HG02973 (cell line): ENCODE measurements around the gene ASAP2.

Experiments used
- ATAC-seq: cut with Tn5 transposase; IDR thresholded peaks from one replicate; pipeline ENCODE4 v1.9.1; 2021; ENCODE audit warnings: moderate library complexity; ENCODE audit not compliant: unreplicated experiment

ASAP2 gene

GRCh38 chr2:9374071-9374730 is 167.6 kb downstream of the ASAP2 start:
- ATAC-seq: no peak

DNA sequence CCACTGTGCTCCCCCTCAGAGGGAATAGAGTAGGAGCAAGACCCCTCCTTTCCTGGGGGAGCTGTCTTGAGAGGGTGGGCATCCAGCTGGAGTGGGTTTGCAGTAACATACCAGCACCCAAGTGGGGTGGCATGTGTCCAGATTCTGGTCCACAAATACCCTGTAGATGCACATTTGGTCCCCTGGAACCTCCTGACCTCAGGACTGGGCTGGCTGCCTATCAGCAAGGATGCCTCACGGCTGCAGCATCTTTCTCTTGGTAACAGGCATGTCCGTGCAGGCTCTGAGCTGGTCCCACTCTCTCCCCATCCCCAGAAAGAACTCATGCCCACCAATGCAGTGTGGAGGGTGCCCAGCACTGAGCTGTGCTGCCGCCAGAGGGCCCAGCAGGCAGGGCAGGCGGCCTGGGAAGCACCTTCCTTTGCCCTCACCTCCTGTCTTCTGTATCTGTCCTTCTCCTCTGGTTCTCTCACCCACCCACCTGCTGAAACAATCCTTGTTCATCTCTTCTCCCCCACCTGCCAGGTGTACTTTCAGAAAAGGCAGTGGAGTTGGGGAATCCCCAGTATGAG is 169.3 kb downstream of the ASAP2 start:
- no peak for ATAC-seq

DNA sequence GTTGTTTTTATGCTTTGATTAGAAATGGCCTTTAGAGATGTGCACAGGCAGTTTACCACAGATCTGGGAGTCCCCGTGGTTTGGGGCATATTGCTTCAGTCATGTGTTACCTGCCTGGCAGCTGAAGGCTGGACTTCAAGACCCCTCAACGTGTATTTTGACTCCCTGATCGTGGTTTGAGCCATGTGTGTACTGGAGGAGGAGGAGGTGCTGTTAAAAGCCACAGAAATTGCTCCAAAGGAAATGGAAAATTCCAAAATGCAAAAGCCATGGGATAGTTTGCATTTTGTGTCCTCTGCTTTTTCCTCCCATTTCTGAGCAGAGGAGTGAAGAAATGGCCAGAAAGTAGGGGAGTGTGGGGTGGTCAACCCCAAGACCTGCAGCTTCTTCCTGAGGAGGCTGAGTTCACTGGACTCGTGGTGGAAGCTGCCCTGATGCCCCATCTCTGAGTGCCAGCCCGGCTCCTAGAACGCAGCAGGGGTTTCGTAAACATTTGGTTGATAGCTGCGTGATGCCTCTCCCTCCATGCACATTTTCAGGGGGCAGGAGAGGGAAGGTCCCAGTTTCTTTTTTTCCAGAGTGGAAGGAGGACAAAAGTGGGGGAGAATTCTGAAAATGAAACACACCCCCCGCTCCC is 171.0 kb downstream of the ASAP2 start:
- no peak for ATAC-seq

DNA sequence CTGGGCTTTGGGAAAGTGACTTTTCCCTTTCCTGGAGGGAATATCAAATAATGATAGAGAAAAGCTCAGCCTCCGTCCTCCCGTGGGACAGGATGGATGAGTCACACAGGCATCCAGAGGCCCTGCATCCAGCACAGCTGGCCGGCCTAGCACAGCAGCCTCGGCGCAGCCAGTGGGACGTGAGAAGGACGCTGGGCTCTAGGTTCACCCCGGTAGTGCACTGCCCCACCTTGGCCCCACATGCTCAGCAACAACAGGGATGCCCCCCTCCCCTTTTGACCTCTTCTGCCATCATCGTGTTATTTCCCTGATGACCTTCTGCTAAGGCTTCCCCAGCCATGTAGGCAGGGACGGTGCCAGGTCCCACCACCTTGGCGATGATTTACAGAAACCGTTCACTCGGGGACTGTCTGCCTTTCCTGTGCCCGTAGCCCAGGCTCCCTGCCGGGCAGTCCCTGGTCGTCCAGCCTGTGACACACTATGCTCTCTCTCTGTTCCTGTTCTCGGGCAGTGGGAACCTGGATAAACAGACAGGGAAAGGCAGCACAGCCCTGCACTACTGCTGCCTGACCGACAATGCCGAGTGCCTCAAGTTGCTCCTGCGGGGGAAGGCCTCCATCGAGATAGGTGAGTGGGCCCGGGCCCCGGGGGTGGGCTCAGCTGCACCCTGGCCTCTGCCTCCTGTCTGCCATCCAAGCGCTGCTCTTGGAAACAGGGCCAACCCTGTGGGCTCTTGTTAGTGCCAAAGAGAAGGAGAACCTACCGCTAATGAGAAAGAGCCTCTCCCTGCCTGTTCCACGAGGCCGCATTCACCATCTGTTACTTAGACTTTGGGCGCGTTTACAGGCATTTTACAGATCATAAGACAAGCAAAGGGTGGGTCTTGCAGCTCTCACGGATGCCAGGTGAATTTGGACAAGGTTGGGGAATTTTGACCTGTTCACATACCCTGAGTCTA is 172.1 kb downstream of the ASAP2 start:
- no peak for ATAC-seq

DNA sequence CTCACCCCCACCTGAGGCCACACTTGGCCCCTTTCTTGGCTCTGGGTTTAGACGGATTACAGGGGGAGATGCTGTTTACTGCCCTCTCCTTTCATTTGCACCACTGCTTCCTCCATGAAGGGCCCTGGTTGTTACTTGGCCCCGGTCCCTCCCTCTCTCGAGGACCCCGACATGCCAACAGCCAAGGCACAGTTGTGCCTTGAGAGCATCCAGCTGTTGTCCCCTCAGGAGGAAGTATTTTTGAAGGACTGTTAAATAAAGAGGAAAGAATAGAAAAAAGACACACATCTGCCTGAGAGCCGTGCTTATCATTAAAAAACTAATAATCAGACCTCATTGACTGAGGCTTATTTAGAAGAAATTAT is 172.8 kb downstream of the ASAP2 start:
- ATAC-seq: no peak

- no peak for ATAC-seq
These were observed 174.4 kb downstream of the ASAP2 start for GRCh38 chr2:9380702-9381628.

DNA sequence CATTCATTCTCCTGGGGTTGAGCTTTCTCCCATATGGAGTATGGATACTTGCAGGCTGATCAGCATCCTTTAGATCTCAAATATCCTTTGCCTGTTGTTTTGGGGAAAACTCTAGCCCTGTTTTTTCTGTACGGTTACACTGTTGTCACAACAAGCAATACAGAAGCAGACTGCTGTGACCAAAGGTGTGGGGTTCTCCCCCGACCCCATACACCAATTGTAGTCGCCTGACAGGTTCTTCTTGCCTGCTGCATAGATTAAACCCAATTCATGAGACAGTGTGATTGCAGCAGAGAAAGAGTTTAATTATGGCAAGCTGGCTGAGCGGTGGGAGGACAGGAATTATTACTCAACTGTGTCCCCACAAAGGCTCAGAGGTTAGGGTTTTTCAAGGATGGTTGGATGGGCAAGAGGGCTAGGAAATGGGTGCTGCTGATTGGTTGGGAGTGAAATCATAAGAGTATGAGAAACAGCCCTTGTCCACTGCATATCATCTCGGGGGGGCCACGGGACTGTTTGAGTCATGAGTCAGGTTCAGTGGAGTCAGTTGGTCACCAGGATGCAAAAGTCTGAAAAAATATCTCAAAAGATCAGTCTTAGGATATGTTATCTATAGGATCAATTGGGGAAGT is 176.1 kb downstream of the ASAP2 start:
- no peak for ATAC-seq

DNA sequence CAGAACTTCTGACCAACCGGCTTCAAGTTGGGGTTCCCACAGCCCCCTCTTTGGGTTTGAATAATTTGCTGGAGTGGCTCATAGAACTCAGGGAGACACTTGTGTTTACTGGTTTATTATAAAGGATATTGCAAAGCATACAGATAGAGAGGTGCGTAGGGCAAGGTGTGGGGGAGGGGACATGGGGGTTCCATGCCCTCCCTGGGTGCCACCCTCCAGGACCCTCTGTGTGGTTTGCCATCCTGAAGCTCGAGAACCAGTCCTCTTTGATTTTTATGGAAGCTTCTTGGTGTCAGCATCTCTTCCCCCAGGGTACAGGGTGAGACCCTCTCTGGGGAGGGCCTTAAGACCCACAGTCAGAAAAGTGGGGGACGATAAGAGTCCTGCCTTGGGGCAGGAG is 177.9 kb downstream of the ASAP2 start:
- no peak for ATAC-seq

DNA sequence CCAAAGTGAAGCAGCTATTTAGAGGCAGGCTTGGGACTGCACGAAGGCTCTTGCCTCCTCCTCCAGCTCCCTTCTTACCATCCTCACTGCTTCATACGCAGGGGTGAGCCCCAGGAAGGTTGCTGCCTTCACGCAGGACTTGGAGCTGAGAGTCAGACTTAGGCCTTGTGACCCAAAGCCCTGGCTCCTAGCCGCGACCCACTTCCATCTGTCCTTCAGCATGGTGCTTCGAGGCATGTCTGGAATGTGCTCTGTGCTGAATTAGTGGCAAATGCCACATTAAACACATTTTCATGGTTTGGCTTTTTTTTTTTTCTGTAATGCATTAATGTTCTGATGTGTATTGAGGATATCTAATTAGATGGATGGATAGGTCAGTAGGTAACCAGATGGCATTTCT is 179.2 kb downstream of the ASAP2 start:
- no peak for ATAC-seq

GRCh38 chr2:9388199-9388681 is 181.6 kb downstream of the ASAP2 start:
- no peak for ATAC-seq

- ATAC-seq: no peak
These were observed 182.6 kb downstream of the ASAP2 start for GRCh38 chr2:9388950-9389911.

- ATAC-seq: no peak
These were observed 183.7 kb downstream of the ASAP2 start for GRCh38 chr2:9390151-9390850.

GRCh38 chr2:9390991-9391390 is 184.4 kb downstream of the ASAP2 start:
- no peak for ATAC-seq

DNA sequence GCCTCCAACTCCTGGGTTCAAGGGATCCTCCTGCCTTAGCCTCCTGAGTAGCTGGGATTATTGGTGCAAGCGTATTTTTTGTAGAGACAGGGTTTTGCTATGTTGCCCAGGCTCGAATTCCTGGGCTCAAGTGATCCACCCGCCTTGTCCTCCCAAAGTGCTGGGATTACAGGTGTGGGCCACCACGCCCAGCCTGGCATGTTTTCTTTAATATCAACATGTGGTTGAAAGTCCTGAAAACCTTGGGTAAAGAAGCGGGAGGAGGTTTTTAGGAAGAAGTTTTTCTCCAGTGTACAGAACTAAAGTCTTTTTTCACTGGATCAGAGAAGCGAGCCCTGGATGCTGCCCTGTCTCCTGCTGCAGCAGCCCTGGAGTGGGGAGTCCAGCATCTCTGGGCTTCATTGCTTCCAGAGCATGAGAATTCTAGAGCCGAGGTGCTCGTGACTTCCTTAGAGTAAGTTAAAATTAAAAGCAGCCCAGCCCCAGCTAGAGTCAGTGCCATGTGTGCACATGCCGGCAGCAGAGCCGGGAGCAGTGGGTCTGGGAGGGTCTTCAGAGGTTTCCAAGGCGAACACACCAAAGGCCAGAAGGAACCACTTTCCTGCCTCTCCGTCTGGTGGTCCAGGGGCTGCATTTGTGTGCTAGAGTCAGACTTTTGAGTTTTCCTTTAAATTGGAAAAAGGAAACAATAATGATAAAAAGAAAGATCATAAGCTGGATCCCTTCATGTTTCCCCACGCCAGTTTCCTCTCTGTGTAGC is 185.5 kb downstream of the ASAP2 start:
- no peak for ATAC-seq

DNA sequence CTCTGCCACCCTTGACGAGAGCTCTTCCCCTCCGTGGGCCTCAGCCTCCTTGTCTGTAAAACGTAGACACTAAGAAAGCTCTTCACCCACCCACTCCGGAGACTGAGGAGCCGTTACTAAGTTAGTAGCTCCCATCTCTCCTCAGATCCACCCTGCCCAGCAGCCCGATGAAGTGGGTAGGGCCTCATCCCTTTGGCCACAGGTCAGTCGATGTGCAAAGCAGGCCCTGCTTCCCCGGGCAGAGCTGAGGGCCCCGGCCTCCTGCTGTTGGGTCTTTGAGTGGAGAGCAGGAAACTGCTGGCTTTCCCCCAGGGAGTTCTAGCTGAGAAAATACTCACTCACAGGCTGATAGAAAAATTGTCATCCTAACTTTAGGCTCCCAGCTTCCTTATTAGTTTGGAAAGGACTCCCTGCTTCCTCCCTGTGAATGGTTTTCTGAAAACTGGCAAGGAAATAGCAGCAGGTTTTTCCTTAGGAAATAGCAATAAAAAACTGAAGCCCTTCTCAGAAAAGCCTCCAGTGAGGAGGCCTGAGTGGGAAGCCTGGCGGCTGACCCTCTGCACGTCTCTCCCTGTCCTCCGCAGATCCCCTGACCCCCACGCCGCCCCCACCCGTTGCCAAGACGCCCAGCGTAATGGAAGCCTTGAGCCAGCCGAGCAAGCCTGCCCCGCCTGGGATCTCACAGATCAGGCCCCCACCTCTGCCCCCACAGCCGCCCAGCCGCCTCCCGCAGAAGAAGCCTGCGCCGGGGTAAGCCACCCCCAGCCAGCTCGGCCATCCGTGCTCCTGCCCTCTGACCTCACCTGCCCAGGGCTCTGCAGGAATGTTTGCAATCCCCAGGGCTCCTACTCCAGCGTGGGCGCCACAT is 186.5 kb downstream of the ASAP2 start:
- no peak for ATAC-seq

GRCh38 chr2:9394816-9395215 is 188.2 kb downstream of the ASAP2 start:
- ATAC-seq: no peak
